Astrocyte of the cerebellum (primary cell): ENCODE data around the gene EPAS1.

ENCODE experiments used
- DNase-seq: peaks from one replicate; pipeline ENCODE4 v3.0.0-alpha.2; 2011; ENCODE audit warnings: low read depth
- H3K4me3 ChIP-seq: 2 replicates; pipeline ENCODE4 v1.5.1; 2011; ENCODE audit warnings: mild to moderate bottlenecking, low read depth, low read length, moderate library complexity
- CTCF ChIP-seq: IDR thresholded peaks from 2 replicates; pipeline ENCODE4 v1.5.1; 2012; ENCODE audit warnings: low read length, low read depth, moderate library complexity, mild to moderate bottlenecking; ENCODE audit errors: missing control alignments
- in situ Hi-C: cut with HindIII; loops from 2 replicates; pipeline ENCODE4 v1.10.0; 2017; ENCODE audit warnings: low sequenced_read_pairs

EPAS1 gene

GRCh38 chr2:46352621-46353020, 55.4 kb downstream of the EPAS1 start:
- DNase-seq: no peak
- in situ Hi-C loops: loop anchor here (25.0 kb wide), 1 partner anchor 715 kb away; no protein-coding TSS in a partner anchor
- no peak for TF ChIP-seq CTCF
- no peak overlapping the region for H3K4me3 ChIP-seq

- no peak for TF ChIP-seq CTCF
- H3K4me3 ChIP-seq: no peak overlapping the region
- DNase-seq: no peak
- in situ Hi-C loops: loop anchor here (25.0 kb wide), 1 partner anchor 716 kb away; no protein-coding TSS in a partner anchor
Measured at GRCh38 chr2:46353509-46353908, 56.3 kb downstream of the EPAS1 start.

- in situ Hi-C loops: loop anchor here (25.0 kb wide), 1 partner anchor 718 kb away; no protein-coding TSS in a partner anchor
- H3K4me3 ChIP-seq: no peak overlapping the region
- TF ChIP-seq CTCF: no peak
- no peak for DNase-seq
Measured at GRCh38 chr2:46355756-46356155, 58.5 kb downstream of the EPAS1 start.

- TF ChIP-seq CTCF: no peak
- H3K4me3 ChIP-seq: no peak overlapping the region
- in situ Hi-C loops: loop anchor here (25.0 kb wide), 1 partner anchor 720 kb away; no protein-coding TSS in a partner anchor
- no peak for DNase-seq
Measured at GRCh38 chr2:46356991-46357390, 59.8 kb downstream of the EPAS1 start.

GRCh38 chr2:46358713-46359112, 61.5 kb downstream of the EPAS1 start:
- no peak overlapping the region for H3K4me3 ChIP-seq
- no peak for DNase-seq
- in situ Hi-C loops: loop anchor here (25.0 kb wide), 1 partner anchor 721 kb away; no protein-coding TSS in a partner anchor
- no peak for TF ChIP-seq CTCF

- in situ Hi-C loops: loop anchor here (25.0 kb wide), 1 partner anchor 723 kb away; no protein-coding TSS in a partner anchor
- no peak for DNase-seq
- no peak overlapping the region for H3K4me3 ChIP-seq
- no peak for TF ChIP-seq CTCF
Measured at GRCh38 chr2:46360303-46360702, 63.1 kb downstream of the EPAS1 start.
